B cell (primary cell): Measurements from ENCODE around the gene TWNK. TPM values are rescaled to one million over a fixed set of nuclear protein-coding genes. Genes with fewer than 3 reads are reported as not detected.

Source experiments
- ATAC-seq: fragments of 200-7000 bp; cut with Tn5 transposase; one replicate; pipeline ENCODE4 v1.10.0; 2021; ENCODE audit warnings: low read depth, mild to moderate bottlenecking, moderate number of reproducible peaks, moderate library complexity
- CTCF ChIA-PET: fragments of 350-600 bp; sonication (Branson Sonifier 250); formaldehyde crosslinking; loops from one replicate; lab custom pipeline; 2021; ENCODE audit warnings: antibody characterized with exemption, inconsistent platforms; lab: Charles Lee
- POLR2A ChIA-PET: fragments of 350-600 bp; sonication (Branson Sonifier 250); formaldehyde crosslinking; loops from one replicate; lab custom pipeline; 2021; ENCODE audit warnings: antibody characterized with exemption; lab: Charles Lee
- DNase-seq: peaks from one replicate; pipeline ENCODE4 v3.0.0; 2013
- H2AFZ ChIP-seq: 2 replicates; pipeline ENCODE4 v1.6.1; 2012; ENCODE audit warnings: mild to moderate bottlenecking, low read depth, low read length; ENCODE audit not compliant: insufficient read depth, poor library complexity, severe bottlenecking
- H3K27ac ChIP-seq, 2 donors: 1 replicate in 1 of 2; 2 replicates in 1 of 2; pipeline ENCODE4 v1.5.1; 2012 to 2013; ENCODE audit warnings: low read length in 2 of 2, mild to moderate bottlenecking in 2 of 2, moderate library complexity in 1 of 2
- H3K27me3 ChIP-seq, 4 experiments: fragments of 200-600 bp in 1 of 4; sonication (generic) in 1 of 4; replicated peaks in 1 of 4; 1 replicate in 2 of 4; 2 replicates in 2 of 4; pipeline versions ENCODE4 v1.6.1 to v1.7.0; 2013 to 2016; ENCODE audit warnings: low read length in 3 of 4, mild to moderate bottlenecking in 2 of 4, mixed read lengths in 1 of 4, moderate library complexity in 1 of 4; ENCODE audit not compliant: insufficient read depth in 4 of 4, control insufficient read depth in 3 of 4; ENCODE audit errors: control extremely low read depth in 1 of 4
- H3K36me3 ChIP-seq, 2 experiments: replicated peaks in 1 of 2; 1 replicate in 1 of 2; 2 replicates in 1 of 2; pipeline versions ENCODE4 v1.6.1 to v1.7.1; 2013; ENCODE audit warnings: low read length in 1 of 2; ENCODE audit not compliant: insufficient read depth in 2 of 2, control insufficient read depth in 1 of 2; ENCODE audit errors: control extremely low read depth in 1 of 2, extremely low read depth in 1 of 2
- H3K4me1 ChIP-seq, 2 donors: fragments of 200-600 bp in 1 of 2; sonication (generic) in 1 of 2; 1 replicate in 1 of 2; 2 replicates in 1 of 2; pipeline versions ENCODE4 v1.5.1 to v1.6.1; 2013 to 2017; ENCODE audit warnings: low read length in 2 of 2; ENCODE audit not compliant: control insufficient read depth in 2 of 2, insufficient read depth in 2 of 2
- H3K4me2 ChIP-seq: replicated peaks from 2 replicates; pipeline ENCODE3; 2012; ENCODE audit warnings: mild to moderate bottlenecking, low read depth, low read length; ENCODE audit not compliant: poor library complexity, severe bottlenecking
- H3K4me3 ChIP-seq, 5 experiments: fragments of 200-600 bp in 1 of 5; sonication (generic) in 1 of 5; 1 replicate in 3 of 5; 2 replicates in 2 of 5; pipeline versions ENCODE4 v1.5.1 to v1.7.0; 2011 to 2016; ENCODE audit warnings: low read length in 4 of 5, mild to moderate bottlenecking in 4 of 5, low read depth in 2 of 5, control low read depth in 1 of 5, moderate library complexity in 1 of 5; ENCODE audit not compliant: insufficient read depth in 1 of 5; ENCODE audit errors: control extremely low read depth in 1 of 5, extremely low read depth in 1 of 5
- H3K79me2 ChIP-seq: fragments of 200-600 bp; sonication (generic); one replicate; pipeline ENCODE4 v1.6.0; 2016; ENCODE audit warnings: low read length; ENCODE audit not compliant: control insufficient read depth, insufficient read depth
- H3K9ac ChIP-seq: fragments of 200-600 bp; sonication (generic); 2 replicates; pipeline ENCODE4 v1.6.1; 2017; ENCODE audit warnings: mild to moderate bottlenecking, low read length, moderate library complexity
- H3K9me3 ChIP-seq, 3 donors: one replicate each; pipeline versions ENCODE4 v1.6.1 to v1.7.1; 2013; ENCODE audit warnings: low read length in 2 of 3; ENCODE audit not compliant: control insufficient read depth in 2 of 3, insufficient read depth in 1 of 3; ENCODE audit errors: control extremely low read depth in 1 of 3
- H4K20me1 ChIP-seq: 2 replicates; pipeline ENCODE4 v1.6.0; 2012; ENCODE audit warnings: mild to moderate bottlenecking, low read length; ENCODE audit not compliant: insufficient read depth, control insufficient read depth, poor library complexity, severe bottlenecking
- H3K27ac Mint-ChIP-seq: one replicate; pipeline ENCODE4 v1.8.0; 2021; ENCODE audit warnings: mixed read lengths
- H3K27me3 Mint-ChIP-seq: one replicate; pipeline ENCODE4 v1.8.0; 2021; ENCODE audit warnings: mixed read lengths
- H3K4me1 Mint-ChIP-seq: one replicate; pipeline ENCODE4 v1.8.0; 2021; ENCODE audit warnings: mixed read lengths
- H3K4me3 Mint-ChIP-seq: one replicate; pipeline ENCODE4 v1.8.0; 2021; ENCODE audit warnings: mixed read lengths
- H3K9me3 Mint-ChIP-seq: one replicate; pipeline ENCODE4 v1.8.0; 2022; ENCODE audit warnings: mixed read lengths; ENCODE audit not compliant: insufficient read depth
- EZH2 ChIP-seq: IDR thresholded peaks from 2 replicates; pipeline ENCODE4 v1.6.1; 2012; ENCODE audit warnings: borderline replicate concordance, low read depth, mild to moderate bottlenecking, moderate library complexity, low read length; ENCODE audit not compliant: insufficient read depth, poor library complexity, severe bottlenecking
- WGBS: methylation state at CpG from one replicate; pipeline ENCODE4 v1.1.5; 2013; ENCODE audit warnings: missing lambda C conversion rate; ENCODE audit not compliant: insufficient coverage; 5-methylcytosine and 5-hydroxymethylcytosine counted together
- intact Hi-C: fragments of 100-400 bp; cut with micrococcal nuclease; formaldehyde crosslinking; loops from one replicate; pipeline ENCODE4 v1.10.0; 2022
- polyA plus RNA-seq: library from polyadenylated mRNA; depleted of rRNA; stranded (reverse); fragments of >200 nt; gene quantifications from 2 replicates; pipeline ENCODE4 v1.2.3, GENCODE V29; 2012
- total RNA-seq, 2 donors: library from RNA; stranded (reverse); fragments of 120-200 nt in 1 of 2; gene quantifications; 1 replicate in 1 of 2; 2 replicates in 1 of 2; pipeline versions ENCODE4 v1.2.3 to v1.2.4, GENCODE V29; 2013 to 2022
- TF ChIP-seq, protein P1 (sequence below): fragments of 200-600 bp; IDR thresholded peaks from one replicate; pipeline ENCODE4 v1.8.0; 2022; ENCODE audit warnings: antibody characterized with exemption, mild to moderate bottlenecking

Gene TWNK
- total and polyA plus RNA-seq, 2 donors (not counting 1 experiment from before 2014, with no cell fraction given) = 7.2 to 11.8 TPM

DNA sequence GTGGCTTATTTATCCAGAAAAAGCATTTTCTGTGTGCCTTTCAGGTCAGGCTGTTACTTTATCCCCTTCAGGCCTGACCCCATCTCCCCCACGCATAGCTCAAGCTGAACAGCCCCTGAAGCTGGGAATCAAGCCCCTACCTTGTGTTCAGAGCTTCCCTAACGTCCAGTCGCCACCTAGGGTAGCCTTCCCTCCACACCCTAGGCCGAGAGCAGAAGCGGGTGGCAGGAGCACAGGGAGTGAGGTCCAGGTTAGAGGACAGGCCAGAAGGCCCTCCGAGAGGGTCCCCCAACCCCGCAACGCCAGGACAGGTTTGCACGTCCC, 18.5 kb upstream of the TWNK start:
- H4K20me1 ChIP-seq = no peaks in the 10 kb centered on the region
- H3K27ac Mint-ChIP-seq = no peak overlapping the region

More for the DNA sequence above, 18.5 kb upstream of the TWNK start:
- H3K4me3 Mint-ChIP-seq = peak overlapping the region; percentile 63
- 40% methylated on average over 7 of the region's 9 CpGs for WGBS
- Histone ChIP-seq H3K9me3 (no peaks in the 10 kb centered on the region), H2AFZ (peak overlapping the region; percentile 58), H3K4me2 (peak overlapping the region; percentile 96), H3K36me3 (peaks cover 4 to 16% of the 10 kb centered on the region in 2 experiments), H3K27me3 (no peaks in the 10 kb centered on the region), H3K4me1 (peaks cover 13 to 17% of the 10 kb centered on the region in 2 donors), H3K27ac (no peak overlapping the region), H3K79me2 (no peaks in the 10 kb centered on the region), H3K9ac (peak overlapping the region; percentile 42), H3K4me3 (peak overlapping the region in 4 of 5 experiments; percentile 16 to 60 (median 48))
- TF ChIP-seq, protein P1, sequence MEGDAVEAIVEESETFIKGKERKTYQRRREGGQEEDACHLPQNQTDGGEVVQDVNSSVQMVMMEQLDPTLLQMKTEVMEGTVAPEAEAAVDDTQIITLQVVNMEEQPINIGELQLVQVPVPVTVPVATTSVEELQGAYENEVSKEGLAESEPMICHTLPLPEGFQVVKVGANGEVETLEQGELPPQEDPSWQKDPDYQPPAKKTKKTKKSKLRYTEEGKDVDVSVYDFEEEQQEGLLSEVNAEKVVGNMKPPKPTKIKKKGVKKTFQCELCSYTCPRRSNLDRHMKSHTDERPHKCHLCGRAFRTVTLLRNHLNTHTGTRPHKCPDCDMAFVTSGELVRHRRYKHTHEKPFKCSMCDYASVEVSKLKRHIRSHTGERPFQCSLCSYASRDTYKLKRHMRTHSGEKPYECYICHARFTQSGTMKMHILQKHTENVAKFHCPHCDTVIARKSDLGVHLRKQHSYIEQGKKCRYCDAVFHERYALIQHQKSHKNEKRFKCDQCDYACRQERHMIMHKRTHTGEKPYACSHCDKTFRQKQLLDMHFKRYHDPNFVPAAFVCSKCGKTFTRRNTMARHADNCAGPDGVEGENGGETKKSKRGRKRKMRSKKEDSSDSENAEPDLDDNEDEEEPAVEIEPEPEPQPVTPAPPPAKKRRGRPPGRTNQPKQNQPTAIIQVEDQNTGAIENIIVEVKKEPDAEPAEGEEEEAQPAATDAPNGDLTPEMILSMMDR = no peak
- TF ChIP-seq EZH2 = no peak
- intact Hi-C loops = no loop called here
- POLR2A ChIA-PET = no interaction called here
- ATAC-seq = no peak
- peaks cover 16% of the 10 kb centered on the region for H3K4me1 Mint-ChIP-seq
- CTCF ChIA-PET = interaction anchor here (1.0 to 5.4 kb wide), 8 partner anchors 11 to 49 kb away, joined by 3 to 25 read pairs (median 4); partner anchors contain the start of gene LZTS2
- no peaks in the 10 kb centered on the region for H3K27me3 Mint-ChIP-seq
- H3K9me3 Mint-ChIP-seq = no peaks in the 10 kb centered on the region
- no peak for DNase-seq
